Trophoblast cell (in vitro differentiated cells and primary cell): Measurements from ENCODE around the gene FAN1.

Source experiments
- DNase-seq, 2 donors: peaks; one replicate each; pipeline ENCODE4 v3.0.0-alpha.2; 2016
- H2AFZ ChIP-seq: 2 replicates; pipeline ENCODE4 v1.6.1; 2013; ENCODE audit warnings: low read length, moderate library complexity, mild to moderate bottlenecking; ENCODE audit not compliant: insufficient read depth, poor library complexity
- H2AK5ac ChIP-seq: 2 replicates; pipeline ENCODE4 v1.6.1; 2013; ENCODE audit warnings: mild to moderate bottlenecking, low read length
- H2BK120ac ChIP-seq: 2 replicates; pipeline ENCODE4 v1.6.1; 2013; ENCODE audit warnings: low read length, mild to moderate bottlenecking, moderate library complexity; ENCODE audit not compliant: insufficient read depth, poor library complexity
- H2BK12ac ChIP-seq: 2 replicates; pipeline ENCODE4 v1.6.1; 2013; ENCODE audit warnings: mild to moderate bottlenecking, low read length, moderate library complexity
- H2BK5ac ChIP-seq: 2 replicates; pipeline ENCODE4 v1.6.1; 2013; ENCODE audit warnings: low read length, low read depth, moderate library complexity, mild to moderate bottlenecking; ENCODE audit not compliant: poor library complexity
- H3K14ac ChIP-seq: 2 replicates; pipeline ENCODE4 v1.6.1; 2013; ENCODE audit warnings: mild to moderate bottlenecking, low read length
- H3K18ac ChIP-seq: 2 replicates; pipeline ENCODE4 v1.6.1; 2013; ENCODE audit warnings: mild to moderate bottlenecking, low read length
- H3K23ac ChIP-seq: 2 replicates; pipeline ENCODE4 v1.6.1; 2013; ENCODE audit warnings: low read length
- H3K27ac ChIP-seq: 2 replicates; pipeline ENCODE4 v1.5.1; 2013; ENCODE audit warnings: low read depth, mild to moderate bottlenecking, inconsistent platforms, low read length, moderate library complexity
- H3K27me3 ChIP-seq: 2 replicates; pipeline ENCODE4 v1.6.1; 2013; ENCODE audit warnings: inconsistent platforms, mild to moderate bottlenecking, low read length, moderate library complexity; ENCODE audit not compliant: insufficient read depth
- H3K36me3 ChIP-seq, 2 experiments: 1 replicate in 1 of 2; 2 replicates in 1 of 2; pipeline ENCODE4 v1.6.1; 2013; ENCODE audit warnings: low read length in 2 of 2, mild to moderate bottlenecking in 2 of 2, moderate library complexity in 1 of 2; ENCODE audit not compliant: insufficient read depth in 2 of 2, control insufficient read depth in 1 of 2
- H3K4ac ChIP-seq: 2 replicates; pipeline ENCODE4 v1.6.1; 2013; ENCODE audit warnings: low read depth, mild to moderate bottlenecking, low read length, moderate library complexity
- H3K4me1 ChIP-seq, 2 experiments: 1 replicate in 1 of 2; 2 replicates in 1 of 2; pipeline ENCODE4 v1.6.1; 2013; ENCODE audit warnings: low read length in 2 of 2, mild to moderate bottlenecking in 2 of 2, moderate library complexity in 1 of 2; ENCODE audit not compliant: insufficient read depth in 2 of 2, control insufficient read depth in 1 of 2
- H3K4me2 ChIP-seq: 2 replicates; pipeline ENCODE4 v1.6.1; 2013; ENCODE audit warnings: inconsistent platforms, mild to moderate bottlenecking, low read length, moderate library complexity
- H3K4me3 ChIP-seq: 2 replicates; pipeline ENCODE4 v1.5.1; 2013; ENCODE audit warnings: mild to moderate bottlenecking, low read depth, low read length, inconsistent platforms
- H3K79me1 ChIP-seq: one replicate; pipeline ENCODE4 v1.6.1; 2013; ENCODE audit warnings: low read length
- H3K79me2 ChIP-seq: 2 replicates; pipeline ENCODE4 v1.6.1; 2013; ENCODE audit warnings: low read length, mild to moderate bottlenecking; ENCODE audit not compliant: control insufficient read depth, insufficient read depth, poor library complexity
- H3K9ac ChIP-seq: 2 replicates; pipeline ENCODE4 v1.6.1; 2013; ENCODE audit warnings: mild to moderate bottlenecking, low read length
- H3K9me3 ChIP-seq: 2 replicates; pipeline ENCODE4 v1.6.1; 2013; ENCODE audit warnings: low read depth, mild to moderate bottlenecking, control low read depth, inconsistent platforms, low read length; ENCODE audit not compliant: insufficient read depth
- H4K12ac ChIP-seq: 2 replicates; pipeline ENCODE4 v1.6.1; 2013; ENCODE audit warnings: low read depth, mild to moderate bottlenecking, low read length, moderate library complexity
- H4K8ac ChIP-seq: 2 replicates; pipeline ENCODE4 v1.6.1; 2013; ENCODE audit warnings: low read depth, mild to moderate bottlenecking, low read length, moderate library complexity
- H4K91ac ChIP-seq: one replicate; pipeline ENCODE4 v1.6.1; 2013; ENCODE audit warnings: low read depth, mild to moderate bottlenecking, low read length, moderate library complexity
- WGBS: extraction: QIAGEN DNeasy Blood & Tissue Kit; methylation state at CpG from one replicate; pipeline ENCODE4 v1.1.7; 2013; ENCODE audit warnings: missing lambda C conversion rate; ENCODE audit not compliant: insufficient read length, insufficient coverage; ENCODE audit errors: extremely low coverage; 5-methylcytosine and 5-hydroxymethylcytosine counted together

The FAN1 gene

GRCh38 chr15:30940359-30940758 is 36.6 kb downstream of the FAN1 start:
- no peaks in the 10 kb centered on the region for H3K79me1 ChIP-seq
- H3K23ac ChIP-seq, result no peak overlapping the region
- H3K27me3 ChIP-seq, result no peaks in the 10 kb centered on the region
- H2BK5ac ChIP-seq, result no peak overlapping the region
- H3K36me3 ChIP-seq, result peaks cover 33 to 53% of the 10 kb centered on the region in 2 experiments
- H4K91ac ChIP-seq, result no peak overlapping the region
- H3K4me3 ChIP-seq, result no peak overlapping the region
- no peak overlapping the region for H2BK12ac ChIP-seq
- WGBS, result no CpG with 5 or more reads among the region's 4 CpGs
- no peak overlapping the region for H2AK5ac ChIP-seq
- no peaks in the 10 kb centered on the region for H3K9me3 ChIP-seq
- no peak overlapping the region for H3K4me2 ChIP-seq
- no peak overlapping the region for H3K18ac ChIP-seq
- H3K14ac ChIP-seq, result no peak overlapping the region
- no peaks in the 10 kb centered on the region for H3K79me2 ChIP-seq
- H4K8ac ChIP-seq, result no peak overlapping the region
- no peak overlapping the region for H2AFZ ChIP-seq
- H3K4me1 ChIP-seq, result no peaks in the 10 kb centered on the region
- no peak overlapping the region for H3K27ac ChIP-seq
- H2BK120ac ChIP-seq, result no peak overlapping the region
- no peak overlapping the region for H3K9ac ChIP-seq
- DNase-seq, result no peak
- H4K12ac ChIP-seq, result no peak overlapping the region
- H3K4ac ChIP-seq, result no peak overlapping the region

- Histone ChIP-seq H3K9ac (no peak overlapping the region), H4K8ac (no peak overlapping the region), H2BK12ac (no peak overlapping the region), H3K27me3 (no peaks in the 10 kb centered on the region), H3K18ac (no peak overlapping the region), H3K4me2 (no peak overlapping the region), H3K23ac (no peak overlapping the region), H4K91ac (no peak overlapping the region), H2AFZ (no peak overlapping the region), H3K4me3 (no peak overlapping the region), H2AK5ac (no peak overlapping the region), H3K14ac (no peak overlapping the region), H3K9me3 (no peaks in the 10 kb centered on the region), H3K36me3 (peaks cover 42 to 62% of the 10 kb centered on the region in 2 experiments), H3K4ac (no peak overlapping the region), H3K4me1 (no peaks in the 10 kb centered on the region), H2BK5ac (no peak overlapping the region), H4K12ac (no peak overlapping the region), H3K79me1 (no peaks in the 10 kb centered on the region), H2BK120ac (no peak overlapping the region), H3K27ac (no peak overlapping the region), H3K79me2 (no peaks in the 10 kb centered on the region)
- no CpG with 5 or more reads among the region's 15 CpGs for WGBS
- DNase-seq, result no peak
Observed at GRCh38 chr15:30941520-30941919, 37.8 kb downstream of the FAN1 start.

GRCh38 chr15:30943654-30944335 is 40.1 kb downstream of the FAN1 start:
- no peak overlapping the region for H3K9ac ChIP-seq
- H3K36me3 ChIP-seq, result peaks cover 37 to 61% of the 10 kb centered on the region in 2 experiments
- H3K79me1 ChIP-seq, result no peaks in the 10 kb centered on the region
- no peak overlapping the region for H2AFZ ChIP-seq
- H3K23ac ChIP-seq, result no peak overlapping the region
- no CpG with 5 or more reads among the region's 8 CpGs for WGBS
- H3K4ac ChIP-seq, result no peak overlapping the region
- no peak overlapping the region for H2AK5ac ChIP-seq
- no peak for DNase-seq
- no peak overlapping the region for H3K27ac ChIP-seq
- no peak overlapping the region for H4K12ac ChIP-seq
- H3K27me3 ChIP-seq, result no peaks in the 10 kb centered on the region
- H3K4me1 ChIP-seq, result no peaks in the 10 kb centered on the region
- H3K14ac ChIP-seq, result no peak overlapping the region
- no peak overlapping the region for H3K18ac ChIP-seq
- H4K8ac ChIP-seq, result no peak overlapping the region
- no peak overlapping the region for H3K4me3 ChIP-seq
- no peak overlapping the region for H2BK12ac ChIP-seq
- H3K79me2 ChIP-seq, result no peaks in the 10 kb centered on the region
- peak overlapping the region; percentile 33 for H2BK5ac ChIP-seq
- H3K9me3 ChIP-seq, result no peaks in the 10 kb centered on the region
- H2BK120ac ChIP-seq, result no peak overlapping the region
- no peak overlapping the region for H3K4me2 ChIP-seq
- H4K91ac ChIP-seq, result no peak overlapping the region

GRCh38 chr15:30953183-30953582 is 49.5 kb downstream of the FAN1 start:
- H4K12ac ChIP-seq, result no peak overlapping the region
- H3K4me2 ChIP-seq, result no peak overlapping the region
- no peaks in the 10 kb centered on the region for H3K27me3 ChIP-seq
- no peak for DNase-seq
- no peak overlapping the region for H3K4ac ChIP-seq
- no peak overlapping the region for H3K27ac ChIP-seq
- no peak overlapping the region for H4K8ac ChIP-seq
- no peak overlapping the region for H3K14ac ChIP-seq
- H3K79me1 ChIP-seq, result peaks cover 2% of the 10 kb centered on the region
- H2BK5ac ChIP-seq, result no peak overlapping the region
- H3K9me3 ChIP-seq, result peaks cover 2% of the 10 kb centered on the region
- no peak overlapping the region for H2BK120ac ChIP-seq
- no peak overlapping the region for H2AFZ ChIP-seq
- peaks cover 0 to 2% of the 10 kb centered on the region in 2 experiments for H3K4me1 ChIP-seq
- no peaks in the 10 kb centered on the region for H3K79me2 ChIP-seq
- peak overlapping the region; percentile 21 for H3K23ac ChIP-seq
- H3K4me3 ChIP-seq, result no peak overlapping the region
- H3K36me3 ChIP-seq, result peaks cover 29 to 40% of the 10 kb centered on the region in 2 experiments
- no peak overlapping the region for H3K9ac ChIP-seq
- no CpG with 5 or more reads among the region's 7 CpGs for WGBS
- H2BK12ac ChIP-seq, result no peak overlapping the region
- no peak overlapping the region for H3K18ac ChIP-seq
- no peak overlapping the region for H2AK5ac ChIP-seq
- no peak overlapping the region for H4K91ac ChIP-seq
